ENCODE results near the gene SLC39A11. TPM values are rescaled to one million over a fixed set of nuclear protein-coding genes. Genes with fewer than 3 reads are reported as not detected.

SLC39A11 gene
- total RNA-seq, 1 donor from 2014 or later = 5.5 TPM

DNA sequence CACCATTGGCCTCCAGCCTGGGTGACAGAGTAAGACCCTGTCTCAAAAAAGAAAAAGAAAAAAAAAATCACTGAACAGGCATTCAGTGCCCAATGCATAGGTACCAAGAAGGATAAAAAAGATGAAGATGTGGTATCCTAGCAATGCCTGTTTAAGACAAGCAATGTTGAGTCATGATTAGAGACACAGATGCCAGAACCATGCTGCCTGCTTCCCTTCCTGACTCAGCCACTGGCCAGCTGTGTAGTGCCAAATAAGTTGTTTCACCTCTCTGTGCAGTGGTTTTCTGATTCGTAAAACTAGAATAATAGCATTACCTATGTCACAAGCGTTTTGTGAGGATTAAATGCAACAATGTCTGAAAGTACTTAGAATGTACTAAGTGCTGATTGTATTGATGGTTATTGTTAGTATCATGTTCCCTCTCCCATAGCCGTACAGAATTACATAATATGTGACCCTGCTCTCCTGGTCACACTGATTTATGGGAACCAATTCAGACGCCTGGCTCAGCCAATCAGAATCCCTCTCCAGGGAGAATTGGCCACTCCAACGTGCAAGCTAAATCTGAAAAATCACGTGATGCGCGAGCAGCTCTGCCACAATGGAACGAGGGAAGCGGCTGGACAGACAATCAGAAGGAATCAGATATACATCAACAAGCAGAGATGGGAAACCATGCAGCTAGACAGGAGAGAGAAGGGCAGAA lies 241.9 kb downstream of the SLC39A11 start:
- H3K4me1 Mint-ChIP-seq = peaks cover 2% of the 10 kb centered on the region

DNA sequence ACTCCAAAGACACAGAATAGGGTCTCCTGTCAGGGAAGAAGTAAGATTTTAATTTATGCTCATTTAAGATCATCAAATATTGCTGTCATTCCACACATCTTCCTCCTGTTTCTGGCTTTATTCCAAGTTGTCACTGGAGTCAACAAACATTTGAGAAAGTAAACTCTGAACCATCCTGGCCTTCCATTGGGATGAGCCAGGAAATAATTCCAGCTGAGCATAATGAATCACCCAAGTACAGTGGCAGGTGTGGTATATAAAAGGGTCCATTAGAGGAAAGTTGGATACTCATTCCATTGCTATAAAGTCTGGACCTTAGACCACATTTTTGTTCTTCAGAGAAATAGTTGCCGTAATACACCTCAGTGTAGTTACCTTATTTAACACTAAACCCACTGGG lies 246.1 kb downstream of the SLC39A11 start:
- no peak overlapping the region for H3K9ac ChIP-seq
- H3K79me2 ChIP-seq (ENCODE audit: low read depth) = no peaks in the 10 kb centered on the region
- H3K4me3 ChIP-seq = no peak overlapping the region
- no peaks in the 10 kb centered on the region for H3F3A ChIP-seq (ENCODE audit: low read depth)
- Mint-ChIP-seq H3K9me3 (no peaks in the 10 kb centered on the region), H3K4me1 (peaks cover 2% of the 10 kb centered on the region), H3K27ac (no peak overlapping the region), H3K27me3 (ENCODE audit: insufficient read depth, low read depth) (no peaks in the 10 kb centered on the region), H3K4me3 (no peak overlapping the region), H3K36me3 (no peaks in the 10 kb centered on the region)
- H3K9me3 ChIP-seq (ENCODE audit: low read depth) = no peaks in the 10 kb centered on the region
- H4K20me1 ChIP-seq (ENCODE audit: low read depth) = no peaks in the 10 kb centered on the region
- H3K4me2 ChIP-seq = no peak overlapping the region
- no peak for DNase-seq (ENCODE audit: low spot score)
- H3K36me3 ChIP-seq = no peaks in the 10 kb centered on the region
- TF ChIP-seq EZH2 (IDR thresholded peaks at IDR 0.05) (no peak), EZH2phosphoT487 (IDR thresholded peaks at IDR 0.05) (no peak)
- TF ChIP-seq, protein P1, sequence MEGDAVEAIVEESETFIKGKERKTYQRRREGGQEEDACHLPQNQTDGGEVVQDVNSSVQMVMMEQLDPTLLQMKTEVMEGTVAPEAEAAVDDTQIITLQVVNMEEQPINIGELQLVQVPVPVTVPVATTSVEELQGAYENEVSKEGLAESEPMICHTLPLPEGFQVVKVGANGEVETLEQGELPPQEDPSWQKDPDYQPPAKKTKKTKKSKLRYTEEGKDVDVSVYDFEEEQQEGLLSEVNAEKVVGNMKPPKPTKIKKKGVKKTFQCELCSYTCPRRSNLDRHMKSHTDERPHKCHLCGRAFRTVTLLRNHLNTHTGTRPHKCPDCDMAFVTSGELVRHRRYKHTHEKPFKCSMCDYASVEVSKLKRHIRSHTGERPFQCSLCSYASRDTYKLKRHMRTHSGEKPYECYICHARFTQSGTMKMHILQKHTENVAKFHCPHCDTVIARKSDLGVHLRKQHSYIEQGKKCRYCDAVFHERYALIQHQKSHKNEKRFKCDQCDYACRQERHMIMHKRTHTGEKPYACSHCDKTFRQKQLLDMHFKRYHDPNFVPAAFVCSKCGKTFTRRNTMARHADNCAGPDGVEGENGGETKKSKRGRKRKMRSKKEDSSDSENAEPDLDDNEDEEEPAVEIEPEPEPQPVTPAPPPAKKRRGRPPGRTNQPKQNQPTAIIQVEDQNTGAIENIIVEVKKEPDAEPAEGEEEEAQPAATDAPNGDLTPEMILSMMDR (IDR thresholded peaks at IDR 0.05) = no peak
- H2AFZ ChIP-seq (replicated peaks) = no peak overlapping the region
- no peak overlapping the region for H3K27ac ChIP-seq
- no peaks in the 10 kb centered on the region for H3K27me3 ChIP-seq
- no peaks in the 10 kb centered on the region for H3K4me1 ChIP-seq

More for the DNA sequence above, 241.9 kb downstream of the SLC39A11 start:
- H3K9me3 ChIP-seq (ENCODE audit: low read depth) = no peaks in the 10 kb centered on the region
- no peak overlapping the region for H3K9ac ChIP-seq
- H2AFZ ChIP-seq (replicated peaks) = no peak overlapping the region
- Mint-ChIP-seq H3K36me3 (no peaks in the 10 kb centered on the region), H3K27ac (no peak overlapping the region), H3K4me3 (no peak overlapping the region), H3K9me3 (no peaks in the 10 kb centered on the region), H3K27me3 (ENCODE audit: insufficient read depth, low read depth) (peaks cover 2% of the 10 kb centered on the region)
- H3K27ac ChIP-seq = no peak overlapping the region
- no peak for TF ChIP-seq EZH2phosphoT487 (IDR thresholded peaks at IDR 0.05)
- TF ChIP-seq EZH2 (IDR thresholded peaks at IDR 0.05) = no peak
- TF ChIP-seq, protein P1 (IDR thresholded peaks at IDR 0.05) = no peak
- no peaks in the 10 kb centered on the region for H3K79me2 ChIP-seq (ENCODE audit: low read depth)
- H3K4me2 ChIP-seq = no peak overlapping the region
- DNase-seq (ENCODE audit: low spot score) = no peak
- H4K20me1 ChIP-seq (ENCODE audit: low read depth) = no peaks in the 10 kb centered on the region
- no peaks in the 10 kb centered on the region for H3F3A ChIP-seq (ENCODE audit: low read depth)
- no peak overlapping the region for H3K4me3 ChIP-seq
- H3K4me1 ChIP-seq = peaks cover 10% of the 10 kb centered on the region
- no peaks in the 10 kb centered on the region for H3K36me3 ChIP-seq
- no peaks in the 10 kb centered on the region for H3K27me3 ChIP-seq

DNA sequence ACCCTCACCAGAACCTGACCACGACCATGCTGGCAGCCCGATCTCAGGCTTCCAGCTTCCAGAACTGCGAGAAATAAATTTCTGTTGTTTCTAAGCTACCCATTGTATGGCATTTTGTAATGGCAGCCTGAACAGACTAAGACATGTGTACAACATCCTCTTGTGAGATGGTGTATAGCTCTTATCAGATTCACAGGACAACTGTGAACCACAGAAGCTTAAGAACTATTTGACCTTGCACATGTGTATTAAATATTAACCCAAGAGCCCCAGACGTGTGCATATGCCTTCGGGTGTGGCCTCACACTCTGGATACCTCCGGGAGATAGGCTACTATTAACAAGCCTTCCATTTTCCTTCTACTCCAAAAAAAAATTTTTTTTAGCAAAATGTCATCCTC lies 248.9 kb downstream of the SLC39A11 start:
- Histone ChIP-seq H3K4me3 (no peak overlapping the region), H3K27ac (no peak overlapping the region), H3K4me2 (no peak overlapping the region), H4K20me1 (ENCODE audit: low read depth) (no peaks in the 10 kb centered on the region), H3K4me1 (no peaks in the 10 kb centered on the region), H3K27me3 (no peaks in the 10 kb centered on the region), H3K79me2 (ENCODE audit: low read depth) (no peaks in the 10 kb centered on the region), H3K9me3 (ENCODE audit: low read depth) (no peaks in the 10 kb centered on the region), H2AFZ (replicated peaks) (no peak overlapping the region), H3K36me3 (no peaks in the 10 kb centered on the region), H3K9ac (no peak overlapping the region), H3F3A (ENCODE audit: low read depth) (no peaks in the 10 kb centered on the region)
- H3K4me1 Mint-ChIP-seq = no peaks in the 10 kb centered on the region
- TF ChIP-seq, protein P1 (IDR thresholded peaks at IDR 0.05) = no peak
- TF ChIP-seq EZH2phosphoT487 (IDR thresholded peaks at IDR 0.05) (no peak), EZH2 (IDR thresholded peaks at IDR 0.05) (no peak)
- no peaks in the 10 kb centered on the region for H3K27me3 Mint-ChIP-seq (ENCODE audit: insufficient read depth, low read depth)
- peaks cover 8% of the 10 kb centered on the region for H3K9me3 Mint-ChIP-seq
- no peak for DNase-seq (ENCODE audit: low spot score)
- H3K36me3 Mint-ChIP-seq = peaks cover 3% of the 10 kb centered on the region
- no peak overlapping the region for H3K27ac Mint-ChIP-seq
- H3K4me3 Mint-ChIP-seq = no peak overlapping the region
